ENCODE measurements around the gene MORN5. TPM values are rescaled to one million over a fixed set of nuclear protein-coding genes. Genes with fewer than 3 reads are reported as not detected.

Gene MORN5
- total RNA-seq, 1 donor from 2014 or later, result not detected

- Mint-ChIP-seq H3K4me1 (peaks cover 34% of the 10 kb centered on the region), H3K27ac (ENCODE audit: unreplicated experiment) (no peak overlapping the region), H3K9me3 (no peaks in the 10 kb centered on the region), H3K27me3 (ENCODE audit: low read depth) (peaks cover 92% of the 10 kb centered on the region), H3K4me3 (no peak overlapping the region), H3K36me3 (ENCODE audit: low read depth) (no peaks in the 10 kb centered on the region)
- no peak for TF ChIP-seq CTCF (conservative IDR thresholded peaks at IDR 0.05)
- DNase-seq (ENCODE audit: low read depth, low spot score), result no peak
Measured at GRCh38 chr9:122129969-122130368, 29.7 kb upstream of the MORN5 start.

GRCh38 chr9:122130837-122131236 lies 28.9 kb upstream of the MORN5 start:
- no peaks in the 10 kb centered on the region for H3K9me3 Mint-ChIP-seq
- no peak overlapping the region for H3K27ac Mint-ChIP-seq (ENCODE audit: unreplicated experiment)
- no peak for TF ChIP-seq CTCF (conservative IDR thresholded peaks at IDR 0.05)
- no peaks in the 10 kb centered on the region for H3K36me3 Mint-ChIP-seq (ENCODE audit: low read depth)
- H3K4me3 Mint-ChIP-seq, result no peak overlapping the region
- peaks cover 34% of the 10 kb centered on the region for H3K4me1 Mint-ChIP-seq
- peaks cover 88% of the 10 kb centered on the region for H3K27me3 Mint-ChIP-seq (ENCODE audit: low read depth)
- no peak for DNase-seq (ENCODE audit: low read depth, low spot score)

- TF ChIP-seq CTCF (conservative IDR thresholded peaks at IDR 0.05), result no peak
- DNase-seq (ENCODE audit: low read depth, low spot score), result no peak
- no peak overlapping the region for H3K4me3 Mint-ChIP-seq
- peaks cover 86% of the 10 kb centered on the region for H3K27me3 Mint-ChIP-seq (ENCODE audit: low read depth)
- H3K4me1 Mint-ChIP-seq, result peaks cover 29% of the 10 kb centered on the region
- H3K27ac Mint-ChIP-seq (ENCODE audit: unreplicated experiment), result no peak overlapping the region
- no peaks in the 10 kb centered on the region for H3K36me3 Mint-ChIP-seq (ENCODE audit: low read depth)
- H3K9me3 Mint-ChIP-seq, result no peaks in the 10 kb centered on the region
Measured at GRCh38 chr9:122131401-122132001, 28.2 kb upstream of the MORN5 start.

GRCh38 chr9:122132539-122132938 lies 27.2 kb upstream of the MORN5 start:
- Mint-ChIP-seq H3K27ac (ENCODE audit: unreplicated experiment) (no peak overlapping the region), H3K27me3 (ENCODE audit: low read depth) (peaks cover 80% of the 10 kb centered on the region), H3K4me3 (no peak overlapping the region), H3K9me3 (no peaks in the 10 kb centered on the region), H3K4me1 (peaks cover 26% of the 10 kb centered on the region), H3K36me3 (ENCODE audit: low read depth) (no peaks in the 10 kb centered on the region)
- TF ChIP-seq CTCF (conservative IDR thresholded peaks at IDR 0.05), result no peak
- no peak for DNase-seq (ENCODE audit: low read depth, low spot score)

GRCh38 chr9:122133263-122133983 lies 26.3 kb upstream of the MORN5 start:
- H3K27me3 Mint-ChIP-seq (ENCODE audit: low read depth), result peaks cover 72% of the 10 kb centered on the region
- peaks cover 26% of the 10 kb centered on the region for H3K4me1 Mint-ChIP-seq
- H3K4me3 Mint-ChIP-seq, result no peak overlapping the region
- H3K36me3 Mint-ChIP-seq (ENCODE audit: low read depth), result no peaks in the 10 kb centered on the region
- no peak for TF ChIP-seq CTCF (conservative IDR thresholded peaks at IDR 0.05)
- H3K9me3 Mint-ChIP-seq, result no peaks in the 10 kb centered on the region
- no peak for DNase-seq (ENCODE audit: low read depth, low spot score)
- no peak overlapping the region for H3K27ac Mint-ChIP-seq (ENCODE audit: unreplicated experiment)
